ENCODE results near the gene LCP2.

Gene LCP2

DNA sequence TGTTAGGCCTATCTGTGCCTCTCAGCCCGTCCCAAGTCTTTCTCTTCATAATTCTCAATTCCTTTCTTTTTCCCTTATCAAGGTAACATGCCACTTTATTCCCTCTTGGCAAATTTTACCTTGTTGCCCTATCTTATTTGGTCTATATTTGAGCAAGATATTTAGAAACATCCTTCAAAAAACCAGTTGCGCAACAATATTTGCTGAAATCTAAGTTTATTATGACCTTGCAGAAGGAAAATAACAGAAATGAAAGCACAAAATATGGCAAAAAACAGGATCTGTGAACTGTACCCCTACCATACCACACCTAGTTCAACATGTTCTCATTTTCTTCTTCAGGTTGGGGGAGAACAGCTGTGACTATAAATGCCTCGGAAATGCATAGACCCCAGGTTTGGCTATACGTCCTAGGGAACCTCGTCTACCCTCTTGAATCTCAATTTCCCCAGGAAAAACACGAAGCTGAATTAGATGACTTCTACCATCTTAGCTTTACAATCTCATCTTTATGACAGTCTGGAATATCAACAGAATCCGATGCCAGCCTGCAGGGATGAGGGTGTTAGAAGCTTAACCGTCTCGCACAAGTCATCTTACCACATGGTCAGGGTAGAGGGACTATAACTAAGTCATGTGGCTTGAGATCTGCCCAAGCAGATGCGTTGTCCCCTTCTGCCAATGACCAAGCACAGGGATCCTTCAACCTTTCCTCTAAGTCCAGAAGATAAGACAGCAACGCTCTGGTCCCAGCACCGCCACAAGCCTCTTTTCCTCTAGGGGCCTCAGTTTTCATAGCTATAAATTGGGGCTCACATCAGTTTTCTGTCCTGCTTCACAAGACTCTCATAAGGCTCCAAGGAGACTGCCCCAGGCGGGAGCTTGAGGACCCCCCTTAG is 1.3 kb downstream of the LCP2 start:
- DNase-seq (ENCODE audit: low read depth), result no peak

DNA sequence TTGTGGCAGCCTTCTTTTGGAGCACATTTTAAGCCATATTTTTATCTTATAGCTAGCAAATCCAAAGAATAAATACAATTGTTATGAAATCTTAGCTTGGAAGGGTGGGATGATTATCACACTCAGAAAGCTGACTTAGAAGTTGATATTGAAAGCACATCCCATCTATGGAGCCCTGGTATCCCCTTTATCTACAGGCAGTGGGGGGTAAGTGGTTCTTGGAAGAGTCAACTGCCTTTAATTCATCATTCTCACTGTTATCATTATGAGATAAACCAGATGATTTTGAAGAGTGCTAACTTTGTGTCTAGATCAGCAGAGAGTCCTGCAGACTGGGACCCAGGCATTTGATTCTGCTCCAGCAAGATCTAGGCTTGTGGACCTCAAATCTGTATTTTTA is 3.0 kb downstream of the LCP2 start:
- DNase-seq (ENCODE audit: low read depth), result no peak

DNA sequence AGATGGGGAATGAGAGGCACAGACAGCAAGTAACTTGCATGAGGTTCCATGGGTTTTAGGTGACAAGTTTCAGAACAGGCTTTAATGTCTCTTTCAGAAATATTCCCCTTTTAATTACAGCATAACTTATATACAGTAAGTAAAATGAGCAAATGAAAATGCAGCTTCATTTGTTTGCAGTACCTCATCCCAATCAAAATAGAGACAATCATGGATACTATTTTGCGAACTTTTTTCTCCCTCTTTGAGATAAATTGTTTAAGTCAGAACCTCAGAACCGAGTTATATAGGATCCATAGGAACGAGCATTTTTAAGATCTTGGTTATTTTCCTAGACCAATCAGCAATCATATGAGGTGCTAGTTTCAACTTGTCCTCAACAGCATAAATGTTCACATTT is 3.5 kb downstream of the LCP2 start:
- no peak for DNase-seq (ENCODE audit: low read depth)

DNA sequence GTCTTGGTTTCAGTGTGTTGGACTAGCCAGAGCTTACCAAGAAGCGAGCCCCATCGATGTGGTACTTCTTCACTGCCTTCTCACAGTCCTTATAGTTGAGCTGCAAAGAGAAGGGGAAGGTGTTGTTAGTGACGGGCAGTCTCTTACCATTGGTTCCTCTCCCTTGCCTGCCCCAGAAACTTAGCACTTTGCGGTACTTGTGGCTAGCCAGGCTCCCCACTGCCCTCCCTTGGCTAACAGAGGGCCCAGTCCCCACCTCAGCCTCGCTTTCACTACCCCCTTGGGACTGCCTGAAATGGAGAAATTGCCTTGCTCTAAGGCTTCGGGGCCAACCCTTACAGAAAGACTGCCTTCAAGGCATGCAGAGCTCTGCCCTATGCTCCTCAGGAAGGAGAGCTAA is 4.3 kb downstream of the LCP2 start:
- DNase-seq (ENCODE audit: low read depth), result no peak

DNA sequence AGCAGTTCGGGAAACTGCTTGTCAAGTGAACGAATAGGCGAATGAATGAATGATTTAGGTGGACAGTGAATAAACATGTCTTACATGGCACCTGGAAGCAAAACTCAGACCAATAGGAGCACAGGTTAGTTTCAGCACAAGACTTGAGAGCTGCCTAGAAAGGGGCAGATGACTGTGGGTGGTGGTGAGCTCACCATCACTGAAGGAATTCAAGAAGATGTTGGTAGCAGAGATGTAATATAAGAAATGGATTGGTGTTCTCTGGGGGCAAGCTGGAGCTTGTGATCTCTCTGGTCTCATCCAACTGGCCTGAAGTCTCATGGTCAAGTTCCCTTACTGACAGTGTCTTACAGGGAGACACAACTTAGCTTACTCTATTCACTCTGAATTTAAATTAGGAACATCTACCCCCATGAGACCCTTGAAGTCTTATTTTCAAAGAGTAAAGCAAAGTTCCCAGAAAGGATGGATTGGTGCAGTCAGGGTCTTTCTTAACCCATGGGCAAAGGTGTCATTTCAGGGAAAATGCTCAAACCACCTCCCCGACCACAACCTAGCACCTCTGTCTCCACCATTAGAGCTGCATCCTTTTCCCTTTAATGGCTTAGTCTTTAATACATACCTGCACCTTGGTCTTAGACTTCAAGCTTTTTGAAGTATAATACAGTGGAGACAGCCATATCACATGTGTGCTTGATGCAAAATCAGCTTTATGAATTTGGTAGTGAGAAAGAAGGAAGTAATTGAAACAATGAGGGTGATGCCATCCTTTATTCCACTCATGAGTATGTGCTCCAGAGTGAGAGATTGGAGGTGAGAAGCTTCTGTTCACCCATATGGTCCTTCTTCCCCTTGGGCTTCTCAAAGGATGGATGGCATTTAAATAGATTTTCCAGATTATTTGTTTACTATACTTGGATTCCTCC is 5.1 kb downstream of the LCP2 start:
- no peak for DNase-seq (ENCODE audit: low read depth)

DNA sequence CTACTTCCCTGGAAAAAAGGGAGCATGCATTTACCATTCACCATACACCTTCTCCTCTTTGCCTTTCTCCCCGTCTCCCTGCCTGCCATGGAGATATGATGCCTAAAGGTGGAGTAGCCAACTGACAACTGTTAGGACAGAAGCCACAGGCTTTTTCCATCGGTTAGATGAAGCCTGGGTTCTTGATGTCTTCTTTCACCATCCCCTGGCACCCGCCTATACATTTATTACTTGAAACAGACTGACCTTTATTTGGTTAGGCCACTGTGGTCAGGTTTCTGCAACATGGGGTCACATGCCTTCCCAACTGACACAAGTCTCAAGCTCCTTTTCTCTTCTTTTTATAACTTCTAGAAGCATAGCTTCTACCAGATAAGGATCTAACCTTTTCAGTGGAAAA is 7.1 kb downstream of the LCP2 start:
- no peak for DNase-seq (ENCODE audit: low read depth)

DNA sequence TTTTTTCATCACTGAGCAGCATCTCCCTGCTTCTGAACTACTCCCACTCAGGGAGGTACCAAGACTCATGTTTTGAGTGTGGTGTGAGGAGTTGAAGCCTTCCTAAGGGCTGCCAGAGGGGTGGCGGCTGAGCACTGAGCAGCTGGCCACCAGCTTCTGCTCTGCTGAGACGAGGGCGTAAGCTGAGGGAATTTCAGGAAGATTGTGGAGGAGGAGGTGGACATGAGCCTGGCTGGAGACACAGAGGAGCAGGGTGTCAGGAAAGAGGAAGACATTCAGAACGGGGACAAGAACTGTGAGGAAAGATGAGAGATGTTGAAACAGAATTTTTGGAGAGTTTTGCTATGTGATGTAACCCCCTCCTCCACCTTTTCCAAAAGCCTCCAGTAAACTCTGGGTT is 7.8 kb downstream of the LCP2 start:
- DNase-seq (ENCODE audit: low read depth), result no peak

DNA sequence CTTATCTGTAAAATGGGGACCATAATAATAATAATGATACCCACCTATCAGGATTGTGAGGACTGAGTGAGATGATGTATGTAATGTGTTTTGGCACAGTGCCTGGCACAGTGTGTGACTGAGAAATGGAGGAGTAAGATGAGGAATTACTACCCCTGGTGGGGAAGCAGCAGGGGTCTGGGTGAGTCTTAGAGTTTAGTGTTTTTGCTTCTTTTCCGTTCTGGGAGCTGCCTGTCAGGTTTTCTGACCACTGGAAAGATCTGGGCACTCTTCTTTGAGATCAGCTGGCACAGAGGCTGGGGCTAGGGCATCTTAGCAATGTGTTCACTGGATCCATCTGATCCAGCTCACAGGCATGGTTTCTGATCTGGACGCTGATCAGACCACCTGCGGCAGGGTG is 8.5 kb downstream of the LCP2 start:
- DNase-seq (ENCODE audit: low read depth), result no peak

DNA sequence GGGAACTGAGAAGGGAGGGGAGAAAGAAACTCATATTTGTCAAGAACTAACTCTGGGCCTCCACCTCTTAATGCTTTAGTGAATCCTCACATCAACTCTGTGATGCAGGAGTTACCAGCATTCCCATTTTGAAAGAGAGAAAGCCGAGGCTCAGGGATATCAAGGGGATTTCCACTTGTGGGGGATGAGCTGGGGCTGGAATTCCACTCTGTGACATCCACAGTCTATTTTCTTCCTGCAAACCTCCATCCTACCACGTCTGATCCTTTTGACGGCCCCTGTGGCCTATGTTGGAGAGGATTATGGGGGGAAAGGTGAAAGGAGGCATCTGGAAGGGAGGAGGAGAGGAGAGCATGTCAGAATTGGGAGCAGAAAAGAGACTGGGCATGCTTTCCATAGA is 9.0 kb downstream of the LCP2 start:
- no peak for DNase-seq (ENCODE audit: low read depth)

DNA sequence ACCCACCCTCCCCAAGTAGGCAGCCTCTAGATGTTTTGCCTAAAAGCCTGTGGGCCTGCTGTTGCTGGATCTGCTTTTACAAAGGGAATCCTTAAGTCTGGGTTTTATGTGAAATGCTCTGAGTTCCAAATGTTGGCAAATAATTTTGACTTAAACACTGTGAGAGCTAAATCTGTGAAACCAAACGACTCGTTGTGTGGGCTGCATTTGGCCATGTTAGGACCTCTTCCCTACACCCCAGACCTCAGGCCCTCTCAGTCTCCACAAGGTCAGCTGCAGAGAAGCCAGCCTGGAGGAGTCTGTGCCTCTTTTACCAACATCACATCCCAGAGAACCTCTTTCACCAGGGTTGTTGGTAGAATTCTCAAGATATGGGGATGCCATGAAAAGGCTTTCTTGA is 9.4 kb downstream of the LCP2 start:
- DNase-seq (ENCODE audit: low read depth), result no peak

DNA sequence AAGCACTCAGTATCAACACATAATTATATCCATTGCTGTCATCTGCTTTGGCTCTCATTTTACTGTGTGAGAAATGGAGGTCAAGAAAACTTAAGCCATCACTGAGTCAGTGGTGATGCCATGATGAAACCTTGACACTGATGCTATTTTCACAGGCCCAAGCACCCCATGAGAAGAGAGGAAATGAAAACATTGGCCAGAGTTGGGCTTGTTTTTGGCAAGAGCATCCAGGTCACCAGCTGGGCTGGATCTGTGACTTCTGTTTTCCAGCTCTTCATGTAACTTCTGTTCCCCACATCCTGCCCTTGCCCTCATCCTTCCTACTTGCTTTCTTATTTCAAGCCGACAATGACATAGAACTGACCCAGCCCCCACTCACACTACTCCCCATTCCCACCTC is 10.0 kb downstream of the LCP2 start:
- no peak for DNase-seq (ENCODE audit: low read depth)

DNA sequence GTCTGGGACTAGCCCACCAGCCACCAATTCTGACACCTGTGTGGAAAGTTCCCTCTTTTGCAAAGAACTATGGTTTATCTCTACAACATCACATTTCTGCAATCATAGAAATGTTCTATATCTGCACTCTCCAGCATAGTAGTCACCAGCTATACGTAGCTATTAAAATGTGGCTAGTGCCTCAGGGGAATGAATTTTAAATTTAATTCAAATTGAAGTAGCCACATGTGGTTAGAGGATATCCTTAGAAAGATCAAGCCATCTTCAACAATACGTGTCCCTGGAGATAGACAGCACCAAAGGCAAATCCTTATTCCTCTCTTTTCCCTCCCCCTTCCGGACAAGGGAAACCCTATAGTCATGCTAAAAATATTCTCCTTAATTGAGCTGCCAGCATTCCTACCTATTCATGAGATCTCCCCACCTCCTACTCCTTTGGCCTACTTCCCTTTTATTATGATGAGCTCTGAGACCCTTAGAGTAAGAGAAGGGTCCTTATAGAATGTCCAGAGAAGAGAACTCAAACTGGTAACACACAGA is 11.1 kb downstream of the LCP2 start:
- DNase-seq (ENCODE audit: low read depth), result no peak

DNA sequence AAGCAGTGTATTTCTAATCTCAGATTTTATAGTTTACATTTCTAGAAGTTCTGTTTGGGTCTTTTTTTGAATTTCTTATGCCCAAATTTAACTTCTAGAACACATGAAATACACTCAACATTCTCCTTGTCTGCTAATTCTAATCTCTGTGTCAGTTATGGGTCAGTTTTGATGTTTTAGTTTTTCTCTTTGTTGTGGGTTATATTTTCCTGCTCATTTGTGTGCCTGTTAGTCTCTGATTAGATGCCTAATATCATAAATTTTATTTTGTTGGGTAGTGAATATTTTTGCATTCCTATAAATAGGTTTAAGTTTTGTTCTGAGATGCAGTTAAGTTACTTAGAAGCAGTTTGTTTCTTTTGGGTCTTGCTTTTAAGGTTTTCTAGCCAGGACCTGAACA is 12.4 kb downstream of the LCP2 start:
- no peak for DNase-seq (ENCODE audit: low read depth)

DNA sequence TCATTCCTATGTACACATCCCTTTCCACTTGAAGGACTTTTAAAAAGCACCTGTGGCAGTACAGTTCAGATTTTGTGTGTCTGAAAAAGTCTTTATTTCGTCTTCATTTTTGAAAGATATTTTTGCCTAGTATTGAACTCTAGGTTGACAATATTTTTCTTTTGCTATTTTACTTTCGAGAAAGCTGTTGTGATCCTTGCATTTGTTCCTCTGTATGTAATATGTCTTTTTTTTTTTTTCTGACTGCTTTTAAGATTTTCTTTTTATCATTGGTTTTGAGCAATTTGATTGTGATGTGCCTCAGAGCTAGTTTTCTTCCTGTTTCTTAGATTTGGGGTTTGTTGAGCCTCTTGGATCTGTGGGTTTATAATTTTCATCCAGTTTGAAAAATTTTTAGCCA is 13.3 kb downstream of the LCP2 start:
- no peak for DNase-seq (ENCODE audit: low read depth)

DNA sequence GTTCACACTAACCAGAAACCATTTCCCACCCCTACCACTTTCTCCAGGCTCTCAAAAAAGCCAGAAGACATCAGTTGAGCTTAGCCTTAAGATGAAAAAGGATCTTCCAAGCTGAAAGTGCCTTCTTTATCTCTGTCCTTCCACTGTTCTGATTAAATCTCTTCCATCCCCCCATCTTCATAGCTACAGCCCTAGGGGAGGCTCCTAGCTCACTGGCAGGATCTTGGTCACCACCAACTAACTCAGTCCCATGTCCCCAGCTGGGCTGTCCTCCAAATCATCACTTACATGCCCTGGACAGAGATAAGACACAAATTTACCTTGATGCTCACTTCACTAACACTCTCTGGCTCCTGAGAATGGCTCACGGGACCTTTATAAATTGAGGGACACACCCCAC is 14.3 kb downstream of the LCP2 start:
- DNase-seq (ENCODE audit: low read depth), result no peak

DNA sequence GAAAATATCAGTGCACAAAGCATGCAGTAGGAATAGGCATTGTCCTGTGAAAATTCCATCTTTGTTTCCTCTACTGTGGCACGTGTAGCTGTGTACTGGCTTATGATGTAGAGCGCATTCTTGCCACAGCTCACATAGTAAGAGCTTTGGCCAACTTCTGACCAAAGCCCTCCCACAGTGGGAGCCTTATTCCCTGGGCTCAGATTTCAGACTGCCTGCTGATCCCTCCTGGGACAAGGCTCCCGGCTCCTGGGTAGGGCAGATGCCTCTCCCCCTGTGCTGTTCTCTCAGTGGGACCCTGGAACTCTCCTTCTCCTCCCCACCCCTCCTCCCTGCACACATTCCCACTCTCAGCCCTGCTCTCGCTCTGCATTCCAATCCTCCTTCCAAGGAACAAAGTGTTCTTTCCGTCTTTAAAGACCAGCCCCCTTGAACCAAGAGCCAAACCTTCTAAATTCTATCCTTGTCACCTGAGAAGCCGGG is 17.5 kb downstream of the LCP2 start:
- no peak for DNase-seq (ENCODE audit: low read depth)

DNA sequence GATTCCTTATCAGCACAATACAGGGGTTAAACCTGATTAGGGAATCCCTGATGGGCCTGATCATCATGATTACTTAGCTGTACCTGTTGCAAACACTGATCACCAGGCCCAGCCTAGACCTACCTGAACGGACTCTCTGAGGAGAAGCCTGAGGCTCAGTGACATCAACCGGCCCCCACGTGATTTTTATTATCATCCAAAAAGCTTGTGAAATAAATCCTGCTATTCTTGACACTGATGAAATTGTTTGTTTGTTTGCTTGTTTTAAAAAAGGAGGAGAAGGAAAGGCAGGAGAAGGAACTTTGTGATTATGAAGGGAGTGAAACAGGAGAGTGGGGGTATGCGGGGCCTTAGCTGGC is 18.1 kb downstream of the LCP2 start:
- no peak for DNase-seq (ENCODE audit: low read depth)

DNA sequence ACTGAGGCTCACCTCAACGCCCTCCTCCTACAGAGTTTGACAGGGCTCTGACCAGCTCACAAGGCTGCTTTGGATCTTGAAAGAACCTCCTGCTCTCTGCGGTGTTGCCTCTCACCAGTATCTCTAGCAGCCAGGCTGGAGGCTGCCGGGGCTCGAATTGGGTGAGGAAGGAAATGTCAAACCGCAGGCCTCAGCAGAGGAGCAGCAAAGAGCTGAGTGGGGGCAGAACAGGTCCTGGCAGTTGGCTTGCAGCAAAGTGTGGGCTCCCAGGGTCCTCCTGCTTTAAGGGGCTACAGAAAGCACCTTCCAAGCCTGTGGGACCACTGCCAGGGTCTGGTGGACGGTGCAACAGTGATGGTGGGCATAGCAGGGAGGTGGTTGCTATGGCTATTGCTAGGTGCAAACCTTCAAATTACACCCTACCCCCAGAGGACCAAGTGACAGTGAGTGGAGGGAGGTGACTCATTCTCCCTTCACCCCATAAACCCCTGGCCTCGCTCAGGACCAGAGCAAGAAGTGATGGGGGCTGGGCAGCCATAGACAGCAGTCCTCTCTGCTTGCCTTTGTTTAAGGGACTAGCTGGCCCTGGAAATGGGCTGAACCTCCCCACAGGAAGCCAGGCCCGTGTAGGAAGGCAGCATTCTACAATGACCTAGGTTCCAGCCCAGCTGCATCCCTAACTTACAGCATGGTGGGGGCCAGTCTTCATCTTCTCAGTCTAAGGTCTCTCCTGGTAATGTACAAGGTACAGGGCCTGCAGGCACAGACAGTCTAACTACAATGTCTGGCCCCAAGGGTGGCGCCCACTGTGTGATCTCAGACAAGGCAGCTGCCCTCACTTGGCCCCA is 18.7 kb downstream of the LCP2 start:
- DNase-seq (ENCODE audit: low read depth), result peak; percentile 68

DNA sequence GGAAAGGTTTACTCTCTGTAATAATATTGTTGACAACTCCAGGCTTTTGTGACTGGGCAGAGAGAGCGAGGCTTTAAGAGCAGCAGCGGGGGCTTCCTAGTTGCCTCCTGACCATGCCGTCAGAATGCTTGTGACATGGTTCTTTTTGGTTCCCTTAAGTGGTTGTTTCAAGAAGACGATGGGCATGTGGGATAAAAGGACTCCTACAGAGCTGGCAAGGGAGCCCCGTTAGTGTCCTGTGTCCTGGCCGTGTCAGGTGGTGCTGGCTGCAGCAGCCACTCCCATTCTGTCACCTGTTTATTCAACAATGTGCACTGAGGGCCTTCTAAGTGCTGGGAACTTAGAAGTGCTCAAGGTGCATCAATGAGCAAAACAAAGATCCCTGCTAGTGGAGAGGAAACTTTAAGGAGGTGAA is 19.7 kb downstream of the LCP2 start:
- no peak for DNase-seq (ENCODE audit: low read depth)

DNA sequence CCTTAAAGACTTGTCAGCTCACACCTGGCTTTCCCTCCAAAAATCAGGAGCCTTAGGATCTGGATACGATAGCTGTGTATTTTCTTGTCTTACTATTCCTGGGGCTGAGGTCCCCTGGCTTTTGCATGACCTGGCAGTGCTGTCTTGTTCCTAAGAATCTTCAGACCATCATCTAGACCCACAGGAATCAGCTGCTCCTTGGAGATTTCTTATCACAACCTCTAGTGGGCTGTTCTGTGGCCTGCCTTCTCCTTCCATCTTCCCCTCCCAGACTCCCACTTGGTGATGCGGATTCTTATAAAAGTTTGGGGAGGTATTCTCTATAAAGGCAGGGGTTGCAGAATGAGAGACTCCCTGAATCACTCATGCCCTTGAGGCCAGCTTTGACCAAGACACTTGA is 21.4 kb downstream of the LCP2 start:
- DNase-seq (ENCODE audit: low read depth), result no peak

DNA sequence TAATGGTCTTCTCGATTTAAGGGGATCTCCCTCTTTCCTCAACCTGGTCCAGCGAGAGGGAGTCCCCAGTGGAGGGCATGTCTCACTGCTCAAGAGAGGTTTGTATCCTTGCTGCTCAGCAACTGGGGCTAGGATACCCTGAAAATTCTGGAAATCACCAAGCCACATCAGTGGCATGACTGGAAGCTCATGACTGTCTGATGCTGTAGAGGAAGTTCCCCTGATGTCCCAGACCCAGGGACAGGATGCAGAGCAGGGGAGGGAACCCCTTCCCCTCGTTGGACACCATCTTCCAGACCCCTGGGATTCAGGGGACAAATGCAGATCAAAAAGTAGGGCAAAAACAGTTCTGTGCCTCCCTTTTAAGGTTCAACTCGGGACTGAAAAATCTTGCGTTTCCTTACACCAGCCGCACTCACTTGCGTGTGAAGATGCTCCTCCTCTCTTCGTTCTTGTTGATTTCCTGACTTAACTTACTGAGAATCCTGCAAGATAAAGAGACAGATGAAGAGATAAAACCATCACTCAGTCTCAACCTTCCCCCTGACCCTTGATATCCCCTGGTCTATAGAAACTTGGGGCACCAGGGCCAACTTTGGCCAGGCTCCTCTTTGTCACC is 22.1 kb downstream of the LCP2 start:
- DNase-seq (ENCODE audit: low read depth), result no peak
